GM18868 (cell line): ENCODE results near the gene OPHN1.
A peak's percentile ranks its signal among the peaks of the same experiment; 100 is the strongest.

Experiments
- ATAC-seq: cut with Tn5 transposase; IDR thresholded peaks from one replicate; pipeline ENCODE4 v1.9.1; 2021; ENCODE audit warnings: mild to moderate bottlenecking, moderate library complexity; ENCODE audit not compliant: unreplicated experiment

Gene OPHN1, protein sequence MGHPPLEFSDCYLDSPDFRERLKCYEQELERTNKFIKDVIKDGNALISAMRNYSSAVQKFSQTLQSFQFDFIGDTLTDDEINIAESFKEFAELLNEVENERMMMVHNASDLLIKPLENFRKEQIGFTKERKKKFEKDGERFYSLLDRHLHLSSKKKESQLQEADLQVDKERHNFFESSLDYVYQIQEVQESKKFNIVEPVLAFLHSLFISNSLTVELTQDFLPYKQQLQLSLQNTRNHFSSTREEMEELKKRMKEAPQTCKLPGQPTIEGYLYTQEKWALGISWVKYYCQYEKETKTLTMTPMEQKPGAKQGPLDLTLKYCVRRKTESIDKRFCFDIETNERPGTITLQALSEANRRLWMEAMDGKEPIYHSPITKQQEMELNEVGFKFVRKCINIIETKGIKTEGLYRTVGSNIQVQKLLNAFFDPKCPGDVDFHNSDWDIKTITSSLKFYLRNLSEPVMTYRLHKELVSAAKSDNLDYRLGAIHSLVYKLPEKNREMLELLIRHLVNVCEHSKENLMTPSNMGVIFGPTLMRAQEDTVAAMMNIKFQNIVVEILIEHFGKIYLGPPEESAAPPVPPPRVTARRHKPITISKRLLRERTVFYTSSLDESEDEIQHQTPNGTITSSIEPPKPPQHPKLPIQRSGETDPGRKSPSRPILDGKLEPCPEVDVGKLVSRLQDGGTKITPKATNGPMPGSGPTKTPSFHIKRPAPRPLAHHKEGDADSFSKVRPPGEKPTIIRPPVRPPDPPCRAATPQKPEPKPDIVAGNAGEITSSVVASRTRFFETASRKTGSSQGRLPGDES

DNA sequence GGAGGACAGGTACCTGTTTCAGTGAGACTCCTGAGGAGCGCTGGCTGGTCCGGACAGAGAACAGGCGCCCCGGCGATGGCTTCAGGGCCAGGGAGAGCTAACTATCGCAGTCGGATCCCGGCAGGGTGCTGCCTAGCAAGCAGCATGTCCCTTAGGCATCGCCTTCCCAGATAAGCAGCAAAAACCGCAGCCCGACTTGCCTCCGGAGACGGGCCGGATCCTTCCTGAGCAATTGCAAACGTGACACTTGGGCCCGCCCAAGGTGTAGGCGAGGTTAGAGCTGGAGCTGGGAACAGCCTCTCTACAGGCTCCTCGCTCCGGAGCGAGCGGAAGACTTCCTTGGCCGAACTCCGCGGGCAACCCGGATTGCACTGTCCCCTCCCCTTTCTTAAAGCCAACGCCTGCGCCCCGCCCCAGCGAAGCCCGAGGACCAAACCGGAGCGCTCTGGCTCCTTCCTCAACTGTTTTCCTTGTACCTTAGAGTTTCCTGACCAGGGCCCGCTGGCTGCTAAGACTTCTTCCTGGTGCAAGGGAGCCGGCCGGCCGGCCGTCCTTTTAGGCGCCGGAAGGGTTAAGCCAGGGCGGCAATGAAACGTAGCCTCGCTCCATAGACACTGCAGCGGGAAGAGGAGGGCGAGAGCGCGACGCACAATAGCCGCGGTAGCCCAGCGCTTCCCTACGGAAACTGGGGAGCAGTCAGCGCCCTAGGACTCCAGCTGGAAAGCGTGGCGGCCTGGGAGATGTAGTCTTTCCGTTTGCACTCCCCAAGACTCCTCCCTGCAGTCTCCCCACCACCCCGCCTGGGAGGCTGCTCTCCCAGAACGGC is at the start of gene OPHN1:
TSS of gene OPHN1 (minus strand) at position 341 of the 826 bp plus-strand sequence. CDS start 475 bp downstream, outside the sequence.
- no peak for ATAC-seq

DNA sequence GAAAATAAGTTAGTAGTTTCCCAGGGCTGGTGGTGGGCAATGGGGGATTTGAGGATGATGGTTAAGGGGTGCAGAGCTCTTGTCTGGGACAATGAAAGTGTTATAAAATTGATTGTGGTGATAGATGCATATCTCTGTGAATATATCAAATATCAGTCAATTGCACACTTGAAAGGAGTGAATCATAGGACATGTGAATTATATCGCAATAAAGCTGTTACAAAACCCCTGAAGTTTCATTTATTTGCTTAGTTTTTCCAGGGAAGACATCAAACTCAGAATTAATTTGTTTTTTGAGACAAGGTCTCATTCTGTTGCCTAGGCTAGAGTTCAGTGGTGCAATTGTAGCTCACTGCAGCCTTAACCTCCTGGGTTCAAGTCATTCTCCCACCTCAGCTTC is 47.7 kb upstream of the OPHN1 start:
- ATAC-seq = no peak

DNA sequence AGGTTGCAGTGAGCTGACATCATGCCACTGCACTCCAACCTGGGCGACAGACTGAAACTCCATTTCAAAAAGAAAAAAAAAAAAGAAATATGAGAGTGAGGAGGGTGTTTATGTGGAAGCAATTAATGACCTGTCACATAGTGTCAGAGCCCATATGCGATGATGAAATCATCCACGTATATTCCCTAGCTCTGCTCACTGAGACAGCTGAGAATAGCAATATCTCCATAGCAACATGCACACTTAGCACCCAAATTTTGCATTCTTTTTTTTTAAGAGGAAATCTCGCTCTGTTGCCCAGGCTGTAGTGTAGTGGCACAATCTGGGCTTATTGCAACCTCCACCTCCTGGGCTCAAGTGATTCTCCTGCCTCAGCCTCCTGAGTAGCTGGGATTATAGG is 31.5 kb upstream of the OPHN1 start:
- no peak for ATAC-seq

DNA sequence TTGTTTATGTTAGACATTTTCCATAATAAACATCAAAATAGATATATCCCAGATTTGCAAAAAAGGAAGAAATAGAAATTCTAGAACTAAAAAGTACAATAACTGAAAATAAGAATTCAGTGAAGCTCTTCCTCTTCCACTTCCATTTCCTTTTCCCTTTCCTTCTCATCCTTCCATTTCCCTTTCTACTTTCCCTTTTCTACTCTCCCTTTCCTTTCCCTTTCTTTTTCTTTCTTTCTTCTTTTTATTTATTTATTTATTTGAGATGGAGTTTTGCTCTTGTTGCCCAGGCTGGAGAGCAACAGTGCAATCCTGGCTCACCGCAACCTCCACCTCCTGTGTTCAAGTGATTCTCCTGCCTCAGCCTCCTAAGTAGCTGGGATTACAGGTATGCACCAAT is 30.6 kb upstream of the OPHN1 start:
- ATAC-seq = no peak

DNA sequence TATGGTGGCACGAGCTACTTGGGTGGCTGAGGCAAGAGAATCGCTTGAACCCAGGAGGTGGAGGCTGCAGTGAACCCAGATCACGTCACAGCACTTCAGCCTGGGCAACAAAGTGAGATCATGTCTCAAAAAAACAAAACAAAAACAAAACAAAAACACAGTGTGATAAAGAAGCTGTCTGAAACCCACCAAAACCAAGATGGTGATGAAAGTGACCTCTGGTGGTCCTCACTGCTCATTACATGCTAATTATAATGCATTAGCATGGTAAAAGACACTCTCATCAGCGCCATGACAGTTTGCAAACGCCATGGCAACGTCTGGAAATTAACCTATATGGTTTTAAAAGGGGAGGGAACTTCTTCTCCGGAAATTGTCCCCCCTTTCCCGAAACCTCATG is 29.4 kb upstream of the OPHN1 start:
- ATAC-seq = peak; percentile 55

DNA sequence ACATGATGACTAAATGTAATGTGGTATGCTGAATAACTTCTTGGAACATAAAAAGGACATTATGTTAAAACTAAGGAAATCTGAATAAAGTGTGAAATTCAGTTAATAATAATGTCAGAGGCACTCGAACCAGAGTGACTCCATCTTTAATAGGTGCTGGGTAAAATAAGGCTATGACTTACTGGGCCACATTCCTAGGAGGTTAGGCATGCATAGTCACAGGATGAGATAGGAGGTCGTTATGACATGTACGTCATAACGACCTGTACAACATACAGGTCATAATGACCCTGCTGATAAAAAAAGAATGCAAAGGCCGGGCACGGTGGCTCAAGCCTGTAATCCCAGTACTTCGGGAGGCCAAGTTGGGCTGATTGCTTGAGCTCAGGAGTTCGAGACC is 28.9 kb upstream of the OPHN1 start:
- no peak for ATAC-seq

DNA sequence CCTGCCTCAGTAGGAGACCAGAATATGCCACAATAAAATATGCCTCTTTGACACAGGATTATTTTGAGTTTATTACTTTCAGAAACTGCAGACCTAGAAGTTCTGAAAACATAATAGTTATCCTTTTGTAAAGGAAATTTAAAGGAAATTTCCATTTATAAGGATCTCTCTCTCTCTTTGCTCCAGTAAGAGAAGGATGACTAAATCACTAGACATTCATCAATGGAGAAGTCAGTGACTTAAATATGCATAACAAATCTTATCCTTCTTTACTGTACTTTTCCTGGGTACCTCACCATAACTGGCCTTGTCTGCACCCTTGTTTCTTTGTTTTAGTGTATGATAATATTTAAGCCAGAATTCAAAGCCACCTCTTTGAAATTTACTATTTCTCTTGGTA is 28.3 kb upstream of the OPHN1 start:
- ATAC-seq = no peak

DNA sequence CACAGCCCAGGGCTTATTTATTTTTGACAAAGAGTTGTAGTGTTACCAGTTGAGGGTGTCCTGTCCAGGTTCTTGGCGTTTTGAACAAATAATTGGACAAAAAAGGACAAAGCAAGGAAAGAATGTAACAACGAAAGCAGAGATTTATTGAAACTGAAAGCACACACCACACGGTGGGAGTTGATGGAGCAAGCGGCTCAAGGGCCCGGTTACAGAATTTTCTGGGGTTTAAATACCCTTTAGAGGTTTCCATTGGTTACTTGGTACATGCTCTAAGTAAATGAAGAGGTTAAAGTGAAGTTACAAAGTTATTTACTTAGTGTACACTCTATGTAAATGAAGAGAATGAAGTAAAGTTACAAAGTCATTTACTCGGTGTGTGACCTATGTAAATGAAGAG is 27.8 kb upstream of the OPHN1 start:
- no peak for ATAC-seq

DNA sequence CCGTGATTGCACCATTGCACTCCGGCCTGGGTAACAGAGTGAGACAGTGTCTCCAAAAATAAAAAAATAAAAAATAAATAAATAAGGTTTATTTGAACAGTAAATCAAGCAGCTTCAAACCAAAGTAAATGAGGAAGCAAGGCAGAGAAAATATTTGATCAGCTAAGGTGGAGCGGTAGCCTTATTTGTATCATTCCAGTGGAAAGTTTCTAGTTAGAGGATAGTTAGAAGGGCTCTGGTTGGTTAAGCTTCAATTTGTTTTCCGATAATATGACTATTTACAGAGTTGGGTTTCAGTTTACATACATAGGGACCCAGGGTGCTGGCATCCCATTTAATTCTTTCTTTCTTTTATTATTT is 21.8 kb upstream of the OPHN1 start:
- ATAC-seq = no peak

DNA sequence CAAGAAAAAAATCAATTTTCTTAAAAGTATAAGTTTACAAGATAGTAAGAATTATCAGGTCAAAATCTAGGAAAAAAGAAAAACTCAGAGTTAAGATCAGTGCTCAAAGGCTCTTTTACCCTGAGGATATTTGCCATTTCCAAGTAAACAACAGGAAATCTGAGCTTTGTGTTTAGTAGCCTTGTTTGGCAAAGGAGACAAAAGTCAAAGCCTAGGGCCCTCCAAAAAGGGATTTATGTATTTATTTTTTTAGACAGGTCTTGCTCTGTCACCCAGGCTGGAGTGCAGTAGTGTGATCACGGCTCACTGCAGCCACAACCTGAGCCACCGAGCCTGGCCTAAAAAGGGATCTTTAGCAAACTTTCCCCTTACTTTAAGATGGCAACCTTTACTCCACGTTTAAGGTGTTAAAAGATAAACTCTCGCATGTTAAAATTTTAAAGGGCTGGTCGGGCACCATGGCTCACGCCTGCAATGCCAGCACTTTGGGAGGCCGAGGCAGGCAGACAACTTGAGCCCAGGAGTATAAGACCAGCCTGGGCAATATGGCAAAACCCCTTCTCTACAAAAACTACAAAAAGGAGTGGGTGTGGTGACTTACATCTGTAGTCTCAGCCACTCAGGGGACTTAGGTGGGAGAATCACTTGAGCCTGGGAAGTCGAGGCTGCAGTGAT is 21.3 kb upstream of the OPHN1 start:
- ATAC-seq = no peak

DNA sequence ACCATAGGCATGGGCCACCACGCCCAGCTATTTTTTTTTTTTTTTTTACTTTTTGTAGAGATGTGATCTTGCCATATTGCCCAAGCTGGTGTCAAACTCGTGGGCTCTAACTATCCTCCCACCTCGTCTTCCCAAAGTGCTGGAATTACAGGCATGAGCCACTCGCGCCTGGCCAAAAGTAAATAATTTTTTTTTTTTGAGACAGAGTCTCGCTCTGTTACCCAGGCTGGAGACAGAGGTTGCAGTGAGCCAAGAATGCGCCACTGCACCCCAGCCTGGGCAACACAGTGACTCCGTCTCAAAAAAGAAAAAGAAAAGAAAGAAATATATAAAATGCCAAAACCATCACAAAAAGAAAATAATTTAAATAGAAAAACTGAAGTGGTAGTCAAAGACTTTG is 18.4 kb upstream of the OPHN1 start:
- ATAC-seq = no peak

DNA sequence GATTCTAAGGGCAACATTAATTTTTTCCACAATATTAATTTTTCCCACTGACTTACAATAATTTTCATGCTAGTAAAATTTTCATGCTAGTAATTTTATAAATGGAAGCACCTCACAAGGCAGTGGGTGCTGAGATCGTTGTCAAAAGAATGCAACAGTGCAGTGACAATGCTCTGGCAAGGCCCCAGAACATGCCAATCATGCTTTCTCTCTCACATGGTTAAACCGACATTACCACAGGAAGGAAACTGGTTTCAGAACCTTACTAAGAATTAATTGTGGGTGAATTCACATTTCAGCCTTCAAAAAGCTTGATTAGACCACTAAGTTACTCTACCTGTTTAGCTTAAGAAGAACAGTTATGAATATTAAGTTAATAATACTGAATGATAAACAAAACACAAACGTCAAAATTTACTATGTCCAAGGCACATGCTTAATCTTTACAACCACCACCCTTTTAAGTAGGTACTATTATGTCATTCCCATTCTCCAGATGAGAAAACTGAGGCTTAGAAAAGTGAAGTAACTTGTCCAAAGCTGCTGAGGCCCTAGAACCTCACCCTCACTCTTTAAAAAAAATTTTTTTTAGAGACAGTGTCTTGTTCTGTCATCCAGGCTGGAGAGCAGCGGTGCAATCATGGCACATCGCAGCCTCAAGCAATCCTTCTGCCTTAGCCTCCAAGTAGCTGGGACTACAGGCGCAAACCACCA is 10.0 kb upstream of the OPHN1 start:
- ATAC-seq = peak; percentile 82

DNA sequence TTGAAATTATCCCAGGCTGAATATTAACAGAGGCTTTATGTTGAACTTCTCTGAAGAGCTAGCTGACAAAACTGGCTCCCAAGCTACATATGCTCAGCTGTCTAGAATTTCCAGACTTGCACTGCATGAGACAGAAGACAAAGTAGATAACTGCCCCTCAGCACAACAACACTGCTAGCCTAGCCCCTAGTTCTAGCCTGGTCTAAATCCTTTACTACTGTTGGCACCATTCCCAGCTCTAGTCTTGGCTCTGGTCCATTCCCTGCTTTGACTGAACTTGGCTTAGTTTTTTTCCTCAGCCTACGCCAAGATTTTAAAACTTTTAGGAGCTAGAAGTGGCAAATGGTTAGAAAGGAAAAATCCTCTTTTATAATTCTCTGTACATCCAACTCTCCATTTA is 7.6 kb upstream of the OPHN1 start:
- no peak for ATAC-seq

DNA sequence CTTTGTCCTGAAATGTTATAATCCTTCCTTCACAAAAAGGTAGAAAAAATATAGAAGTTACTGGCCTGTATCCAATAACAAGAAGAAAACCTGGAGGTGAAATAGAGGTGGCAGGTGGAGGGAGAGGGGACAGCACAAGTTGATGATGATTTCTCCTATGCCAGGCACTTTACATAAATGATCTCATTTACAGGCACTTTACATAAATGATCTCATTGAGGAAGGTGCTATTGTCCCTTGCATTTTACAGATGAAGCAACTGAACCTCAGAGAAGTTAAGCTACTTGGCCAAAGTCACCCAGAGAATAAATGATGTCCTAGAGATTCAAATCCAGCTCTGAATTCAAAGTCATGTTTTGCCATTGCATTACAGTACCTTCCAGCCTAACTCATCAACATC is 7.1 kb upstream of the OPHN1 start:
- ATAC-seq = no peak

DNA sequence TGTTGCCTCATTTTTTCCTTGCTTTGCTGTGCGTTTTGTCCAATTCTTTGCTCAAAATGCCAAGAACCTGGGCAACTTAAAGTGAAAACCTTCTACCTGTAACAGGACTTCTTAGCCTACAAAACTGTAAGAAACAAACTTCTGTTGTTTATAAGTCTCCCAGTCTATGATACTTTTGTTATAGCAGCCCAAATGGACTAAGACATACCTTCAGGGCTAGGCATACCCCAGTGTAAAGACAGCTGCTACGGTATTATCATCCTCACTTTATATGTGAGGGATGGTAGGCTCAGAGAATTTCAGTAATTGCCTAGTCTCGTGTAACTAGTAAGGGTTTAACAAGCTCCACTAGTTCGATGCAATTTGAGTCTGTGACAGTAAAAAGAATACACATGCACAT is 6.0 kb upstream of the OPHN1 start:
- ATAC-seq = no peak

DNA sequence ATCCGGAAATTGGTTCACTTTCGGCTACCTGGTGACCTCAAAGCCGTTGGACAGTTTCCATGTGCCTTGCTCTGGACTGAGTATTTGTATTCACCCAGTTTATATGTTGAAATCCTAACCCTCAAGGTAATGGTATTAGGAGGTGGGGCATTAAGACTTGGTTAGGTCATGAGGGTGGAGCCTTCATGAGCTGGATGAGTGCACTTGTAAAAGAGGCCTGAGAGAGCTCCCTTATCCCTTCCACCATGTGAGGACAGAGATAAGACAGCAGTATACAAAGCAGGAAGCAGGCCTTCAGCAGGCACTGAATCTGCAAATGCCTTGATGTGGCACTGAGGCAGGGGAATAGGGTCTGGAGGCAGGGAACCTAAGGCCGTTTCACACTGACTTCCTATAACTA is 5.3 kb upstream of the OPHN1 start:
- no peak for ATAC-seq

DNA sequence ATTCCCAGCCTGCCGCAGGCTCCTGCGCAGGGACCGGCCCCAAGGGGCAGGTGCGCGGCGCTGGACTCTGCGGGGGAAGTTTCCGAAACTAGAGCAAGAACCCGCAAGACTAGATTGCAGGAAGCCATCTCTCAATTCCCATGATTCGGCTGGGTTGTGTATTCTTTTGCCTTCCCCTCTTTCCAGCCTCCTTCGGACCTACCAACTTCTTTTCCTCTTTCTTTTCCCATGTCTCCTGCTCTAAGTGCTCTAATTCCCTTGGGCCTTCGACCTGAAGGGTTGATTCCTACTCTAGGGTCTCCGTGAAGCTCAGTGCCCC is 645 bp upstream of the OPHN1 start:
- no peak for ATAC-seq

DNA sequence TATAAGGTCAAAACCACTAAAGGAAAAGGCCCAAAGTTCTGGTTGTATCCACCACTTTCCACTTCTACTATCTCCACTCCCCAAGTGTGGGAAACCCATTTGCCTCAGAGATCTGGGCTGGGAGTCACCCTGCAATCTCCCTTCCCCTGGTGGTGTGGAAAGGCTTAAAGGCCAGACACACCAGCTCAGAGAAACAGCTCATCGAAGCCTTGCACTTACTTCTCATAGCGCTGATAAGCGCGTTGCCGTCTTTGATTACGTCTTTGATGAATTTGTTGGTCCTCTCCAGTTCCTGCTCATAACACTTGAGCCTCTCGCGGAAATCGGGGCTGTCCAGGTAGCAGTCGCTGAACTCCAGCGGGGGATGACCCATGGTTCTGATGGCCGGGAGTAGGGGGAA is 647 bp downstream of the OPHN1 start:
- ATAC-seq = no peak

DNA sequence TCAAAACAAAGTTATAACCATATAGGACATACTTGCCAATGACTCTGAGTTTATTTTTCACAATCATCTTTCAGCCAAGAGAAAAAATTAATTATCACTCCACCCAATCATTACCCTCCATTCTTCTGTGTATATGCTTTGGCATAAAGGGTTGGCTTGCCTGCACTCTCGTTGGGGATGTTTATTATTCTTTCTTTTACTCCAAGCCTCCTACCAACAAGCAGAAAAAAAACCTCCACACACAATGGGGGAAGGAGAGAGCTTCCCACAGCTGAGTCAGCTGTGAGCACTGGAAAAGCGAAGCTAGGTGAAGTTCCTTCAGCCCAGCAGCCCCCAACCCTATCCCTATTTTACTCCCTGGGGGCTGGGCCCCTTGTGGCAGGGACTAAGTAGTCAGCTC is 1.5 kb downstream of the OPHN1 start:
- no peak for ATAC-seq

DNA sequence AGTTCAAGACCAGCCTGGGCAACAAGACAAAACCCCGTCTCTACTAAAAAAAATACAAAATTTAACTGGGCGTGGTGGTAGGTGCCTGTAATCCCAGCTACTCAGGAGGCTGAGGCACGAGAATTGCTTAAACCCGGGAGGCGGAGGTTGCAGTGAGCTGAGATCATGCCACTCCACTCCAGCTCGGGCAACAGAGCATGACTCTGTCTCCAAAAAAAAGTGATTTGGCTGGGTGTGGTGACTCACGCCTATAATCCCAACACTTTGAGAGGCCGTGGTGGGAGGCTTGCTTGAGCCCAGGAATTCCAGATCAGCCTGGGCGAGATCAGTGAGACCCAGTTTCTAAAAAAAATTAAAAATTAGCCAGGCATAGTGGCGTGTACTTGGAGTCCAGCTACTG is 4.1 kb downstream of the OPHN1 start:
- ATAC-seq = no peak

DNA sequence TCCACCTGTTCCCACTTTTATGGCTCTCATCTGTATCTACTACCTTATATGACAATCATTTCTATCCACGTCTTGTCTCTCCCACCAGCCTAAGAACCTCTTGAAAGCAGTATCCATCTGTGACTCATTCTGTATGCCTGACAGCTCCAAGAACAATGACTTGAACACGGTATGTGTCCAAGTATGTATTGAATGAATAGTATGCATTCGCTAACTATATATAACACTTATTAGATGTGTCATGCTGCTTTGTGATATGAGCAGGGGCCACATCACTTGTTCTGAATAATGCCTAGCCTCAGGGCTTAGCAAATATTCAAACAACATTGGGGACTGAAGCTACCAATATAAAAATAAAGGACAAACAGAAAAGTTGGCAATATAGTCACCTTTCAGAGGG is 4.9 kb downstream of the OPHN1 start:
- ATAC-seq = no peak
